ENCODE results near the gene LRRC2. TPM values are rescaled to one million over a fixed set of nuclear protein-coding genes. Genes with fewer than 3 reads are reported as not detected.
"Not testable (repeated sequence)": the region's sequence is repeated elsewhere in the genome, so short reads cannot be mapped to it uniquely, and the experiment has no call there.

LRRC2 gene
- total RNA-seq, 1 experiment from 2014 or later, result not detected

DNA sequence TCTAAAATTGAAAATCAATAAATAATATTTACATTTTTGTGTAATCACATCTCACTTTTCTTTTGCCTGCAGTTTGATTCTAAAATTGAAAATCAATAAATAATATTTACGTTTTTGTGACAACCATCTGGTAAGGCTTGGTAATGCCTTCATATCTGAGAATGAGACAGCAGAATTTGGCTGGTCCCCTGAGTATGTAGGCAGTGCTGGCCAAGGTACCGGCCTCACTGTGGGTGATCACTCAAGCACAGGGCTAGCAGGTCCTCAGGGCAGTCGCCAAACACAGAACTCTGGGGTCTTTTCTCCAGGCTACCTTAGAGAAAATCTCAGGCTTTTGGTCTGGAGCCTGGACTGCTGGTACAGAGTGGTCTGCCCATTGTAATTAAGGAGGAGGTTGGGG lies 42.1 kb downstream of the LRRC2 start:
- ChIA-PET POLR2A (no interaction called here), CTCF (no interaction called here)
- intact Hi-C loops (cut with micrococcal nuclease; ENCODE audit: unreplicated experiment), result no loop called here
- DNase-seq (ENCODE audit: low read depth, low spot score), result no peak
- in situ Hi-C loops (cut with HindIII; ENCODE audit: low pct_unique_long_range_greater_than_20kb, low sequenced_read_pairs), result no loop called here
- no peak for TF ChIP-seq REST (IDR thresholded peaks at IDR 0.05; ENCODE audit: insufficient read depth in 1 of 2, low read depth in 2 of 2, low read length in 1 of 2)
- TF ChIP-seq TCF7L2 (IDR thresholded peaks at IDR 0.05; ENCODE audit: low read depth, low read length), result no peak
- TF ChIP-seq, protein P1, sequence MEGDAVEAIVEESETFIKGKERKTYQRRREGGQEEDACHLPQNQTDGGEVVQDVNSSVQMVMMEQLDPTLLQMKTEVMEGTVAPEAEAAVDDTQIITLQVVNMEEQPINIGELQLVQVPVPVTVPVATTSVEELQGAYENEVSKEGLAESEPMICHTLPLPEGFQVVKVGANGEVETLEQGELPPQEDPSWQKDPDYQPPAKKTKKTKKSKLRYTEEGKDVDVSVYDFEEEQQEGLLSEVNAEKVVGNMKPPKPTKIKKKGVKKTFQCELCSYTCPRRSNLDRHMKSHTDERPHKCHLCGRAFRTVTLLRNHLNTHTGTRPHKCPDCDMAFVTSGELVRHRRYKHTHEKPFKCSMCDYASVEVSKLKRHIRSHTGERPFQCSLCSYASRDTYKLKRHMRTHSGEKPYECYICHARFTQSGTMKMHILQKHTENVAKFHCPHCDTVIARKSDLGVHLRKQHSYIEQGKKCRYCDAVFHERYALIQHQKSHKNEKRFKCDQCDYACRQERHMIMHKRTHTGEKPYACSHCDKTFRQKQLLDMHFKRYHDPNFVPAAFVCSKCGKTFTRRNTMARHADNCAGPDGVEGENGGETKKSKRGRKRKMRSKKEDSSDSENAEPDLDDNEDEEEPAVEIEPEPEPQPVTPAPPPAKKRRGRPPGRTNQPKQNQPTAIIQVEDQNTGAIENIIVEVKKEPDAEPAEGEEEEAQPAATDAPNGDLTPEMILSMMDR (IDR thresholded peaks at IDR 0.05), result no peak
- no peak for TF ChIP-seq SIN3A (IDR thresholded peaks at IDR 0.05; ENCODE audit: borderline replicate concordance, insufficient read depth, low read depth, low read length)
- TF ChIP-seq POLR2AphosphoS5 (IDR thresholded peaks at IDR 0.05; ENCODE audit: low read depth, low read length), result no peak
- no peak for ATAC-seq
- H3K9me3 ChIP-seq (ENCODE audit: control insufficient read depth, insufficient read depth, low read depth, low read length), result no peaks in the 10 kb centered on the region
- H3K27me3 ChIP-seq (ENCODE audit: control insufficient read depth, insufficient read depth, low read length), result no peaks in the 10 kb centered on the region
- H3K4me3 ChIP-seq (ENCODE audit: low read depth in 2 of 2, low read length in 2 of 2), result no peak overlapping the region
- no TSS peak for BruUV-seq (replicated peaks)
- H3K36me3 ChIP-seq (ENCODE audit: control insufficient read depth, insufficient read depth, low read length), result no peaks in the 10 kb centered on the region
- H3K27ac ChIP-seq (ENCODE audit: low read length), result no peak overlapping the region
- H3K4me1 ChIP-seq (ENCODE audit: control insufficient read depth, insufficient read depth, low read length), result no peaks in the 10 kb centered on the region

DNA sequence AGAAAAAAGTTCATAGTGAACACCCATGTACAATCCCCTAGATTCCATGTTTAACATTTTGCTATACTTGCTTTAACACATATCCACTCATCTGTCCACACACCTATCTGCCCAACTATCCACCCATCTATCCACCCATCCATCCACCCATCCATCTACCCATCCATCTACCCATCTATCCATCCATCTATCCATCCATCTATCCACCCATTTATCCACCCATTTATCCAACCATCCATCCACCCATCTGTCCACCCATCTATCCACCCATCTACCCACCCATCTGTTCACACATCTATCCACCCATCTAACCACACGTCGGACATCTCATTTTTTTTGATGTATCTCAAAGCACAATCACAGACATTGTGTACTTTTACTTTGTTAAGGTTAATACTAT lies 42.5 kb downstream of the LRRC2 start:
- CTCF ChIA-PET, result no interaction called here
- no peak for TF ChIP-seq SIN3A (IDR thresholded peaks at IDR 0.05; ENCODE audit: borderline replicate concordance, insufficient read depth, low read depth, low read length)
- TF ChIP-seq POLR2AphosphoS5 (IDR thresholded peaks at IDR 0.05; ENCODE audit: low read depth, low read length), result no peak
- TF ChIP-seq REST (IDR thresholded peaks at IDR 0.05; ENCODE audit: insufficient read depth in 1 of 2, low read depth in 2 of 2, low read length in 1 of 2), result no peak
- no peak for TF ChIP-seq TCF7L2 (IDR thresholded peaks at IDR 0.05; ENCODE audit: low read depth, low read length)
- TF ChIP-seq, protein P1 (IDR thresholded peaks at IDR 0.05), result no peak
- ATAC-seq (no peak), DNase-seq (ENCODE audit: low read depth, low spot score) (no peak)
- no peaks in the 10 kb centered on the region for H3K27me3 ChIP-seq (ENCODE audit: control insufficient read depth, insufficient read depth, low read length)
- no peaks in the 10 kb centered on the region for H3K36me3 ChIP-seq (ENCODE audit: control insufficient read depth, insufficient read depth, low read length)
- H3K4me3 ChIP-seq (ENCODE audit: low read depth in 2 of 2, low read length in 2 of 2), result no peak overlapping the region
- POLR2A ChIA-PET, result no interaction called here
- in situ Hi-C loops (cut with HindIII; ENCODE audit: low pct_unique_long_range_greater_than_20kb, low sequenced_read_pairs), result no loop called here
- intact Hi-C loops (cut with micrococcal nuclease; ENCODE audit: unreplicated experiment), result no loop called here
- no peaks in the 10 kb centered on the region for H3K4me1 ChIP-seq (ENCODE audit: control insufficient read depth, insufficient read depth, low read length)
- no peaks in the 10 kb centered on the region for H3K9me3 ChIP-seq (ENCODE audit: control insufficient read depth, insufficient read depth, low read depth, low read length)
- BruUV-seq (replicated peaks), result no TSS peak
- H3K27ac ChIP-seq (ENCODE audit: low read length), result no peak overlapping the region

- H3K27ac ChIP-seq (ENCODE audit: low read length); DNase-seq (ENCODE audit: low read depth, low spot score); H3K36me3 ChIP-seq (ENCODE audit: control insufficient read depth, insufficient read depth, low read length); H3K27me3 ChIP-seq (ENCODE audit: control insufficient read depth, insufficient read depth, low read length); H3K4me3 ChIP-seq (ENCODE audit: low read depth in 2 of 2, low read length in 2 of 2); H3K4me1 ChIP-seq (ENCODE audit: control insufficient read depth, insufficient read depth, low read length); BruUV-seq (replicated peaks); in situ Hi-C loops (cut with HindIII; ENCODE audit: low pct_unique_long_range_greater_than_20kb, low sequenced_read_pairs); POLR2A ChIA-PET; ATAC-seq; intact Hi-C loops (cut with micrococcal nuclease; ENCODE audit: unreplicated experiment); H3K9me3 ChIP-seq (ENCODE audit: control insufficient read depth, insufficient read depth, low read depth, low read length): not testable (repeated sequence)
- CTCF ChIA-PET, result interaction anchor here (0.5 kb wide), 1 partner anchor 708 kb away, joined by 4 read pairs; no protein-coding TSS in a partner anchor
These were observed 43.9 kb downstream of the LRRC2 start for GRCh38 chr3:46522201-46522600.

Measured in Panc1 (cell line).